ENCODE data around the gene CACNA1C. TPM values are rescaled to one million over a fixed set of nuclear protein-coding genes. Genes with fewer than 3 reads are reported as not detected.

Gene CACNA1C
- total RNA-seq, 1 donor from 2014 or later: 1.3 TPM

- Histone ChIP-seq H3K36me3 (ENCODE audit: control insufficient read depth, insufficient read depth, low read length) (no peaks in the 10 kb centered on the region), H3K4me3 (ENCODE audit: low read depth, low read length) (no peak overlapping the region), H3K27me3 (ENCODE audit: control insufficient read depth, insufficient read depth, low read length) (peaks cover 24% of the 10 kb centered on the region)
- no peak for DNase-seq (ENCODE audit: low read depth)
- TF ChIP-seq, protein P1, sequence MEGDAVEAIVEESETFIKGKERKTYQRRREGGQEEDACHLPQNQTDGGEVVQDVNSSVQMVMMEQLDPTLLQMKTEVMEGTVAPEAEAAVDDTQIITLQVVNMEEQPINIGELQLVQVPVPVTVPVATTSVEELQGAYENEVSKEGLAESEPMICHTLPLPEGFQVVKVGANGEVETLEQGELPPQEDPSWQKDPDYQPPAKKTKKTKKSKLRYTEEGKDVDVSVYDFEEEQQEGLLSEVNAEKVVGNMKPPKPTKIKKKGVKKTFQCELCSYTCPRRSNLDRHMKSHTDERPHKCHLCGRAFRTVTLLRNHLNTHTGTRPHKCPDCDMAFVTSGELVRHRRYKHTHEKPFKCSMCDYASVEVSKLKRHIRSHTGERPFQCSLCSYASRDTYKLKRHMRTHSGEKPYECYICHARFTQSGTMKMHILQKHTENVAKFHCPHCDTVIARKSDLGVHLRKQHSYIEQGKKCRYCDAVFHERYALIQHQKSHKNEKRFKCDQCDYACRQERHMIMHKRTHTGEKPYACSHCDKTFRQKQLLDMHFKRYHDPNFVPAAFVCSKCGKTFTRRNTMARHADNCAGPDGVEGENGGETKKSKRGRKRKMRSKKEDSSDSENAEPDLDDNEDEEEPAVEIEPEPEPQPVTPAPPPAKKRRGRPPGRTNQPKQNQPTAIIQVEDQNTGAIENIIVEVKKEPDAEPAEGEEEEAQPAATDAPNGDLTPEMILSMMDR (IDR thresholded peaks at IDR 0.05; ENCODE audit: insufficient read depth, low read length, poor library complexity, severe bottlenecking): no peak
Observed at GRCh38 chr12:2029851-2030250, 22.9 kb upstream of the CACNA1C start.

- Histone ChIP-seq H3K36me3 (ENCODE audit: control insufficient read depth, insufficient read depth, low read length) (no peaks in the 10 kb centered on the region), H3K27me3 (ENCODE audit: control insufficient read depth, insufficient read depth, low read length) (peaks cover 31% of the 10 kb centered on the region), H3K4me3 (ENCODE audit: low read depth, low read length) (no peak overlapping the region)
- TF ChIP-seq, protein P1 (IDR thresholded peaks at IDR 0.05; ENCODE audit: insufficient read depth, low read length, poor library complexity, severe bottlenecking): no peak
- no peak for DNase-seq (ENCODE audit: low read depth)
Observed at GRCh38 chr12:2032506-2032905, 20.3 kb upstream of the CACNA1C start.

- peak overlapping the region; percentile 19 for H3K4me3 ChIP-seq (ENCODE audit: low read depth, low read length)
- TF ChIP-seq, protein P1 (IDR thresholded peaks at IDR 0.05; ENCODE audit: insufficient read depth, low read length, poor library complexity, severe bottlenecking): peak; percentile 68
- peak; percentile 9 for DNase-seq (ENCODE audit: low read depth)
- H3K27me3 ChIP-seq (ENCODE audit: control insufficient read depth, insufficient read depth, low read length): peaks cover 34% of the 10 kb centered on the region
- H3K36me3 ChIP-seq (ENCODE audit: control insufficient read depth, insufficient read depth, low read length): no peaks in the 10 kb centered on the region
Observed at GRCh38 chr12:2034633-2035430, 18.0 kb upstream of the CACNA1C start.

DNA sequence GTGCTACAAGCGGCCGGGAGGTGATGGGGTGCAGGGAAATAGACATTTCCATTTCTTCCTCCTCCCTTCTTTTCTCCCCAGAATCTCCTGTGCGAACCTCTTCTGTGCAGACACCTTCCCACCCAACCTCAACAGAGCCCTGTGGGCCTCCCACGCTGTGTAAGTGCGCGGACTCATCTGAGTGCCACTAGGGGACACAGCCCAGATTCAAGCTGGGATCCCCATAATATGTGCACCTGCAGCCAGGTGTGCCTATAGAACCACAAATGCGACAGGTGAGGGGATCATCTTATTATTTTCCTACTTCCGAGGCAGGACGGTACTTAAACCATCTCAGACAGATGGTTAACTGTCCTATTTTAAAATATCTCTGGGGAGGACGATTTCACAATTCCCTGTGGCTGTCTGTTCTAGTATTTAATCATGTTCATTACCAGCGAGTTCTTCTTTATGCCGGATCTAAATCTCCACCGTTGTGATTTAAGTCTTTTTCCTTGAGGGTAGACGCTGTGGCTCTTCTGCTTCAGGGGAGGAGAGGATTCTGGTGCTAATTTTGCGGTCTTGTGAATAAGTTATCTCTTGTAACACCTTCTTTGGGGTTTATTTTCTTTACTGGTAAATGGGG is 17.2 kb upstream of the CACNA1C start:
- no peak for DNase-seq (ENCODE audit: low read depth)
- H3K36me3 ChIP-seq (ENCODE audit: control insufficient read depth, insufficient read depth, low read length): no peaks in the 10 kb centered on the region
- TF ChIP-seq, protein P1 (IDR thresholded peaks at IDR 0.05; ENCODE audit: insufficient read depth, low read length, poor library complexity, severe bottlenecking): no peak
- peaks cover 35% of the 10 kb centered on the region for H3K27me3 ChIP-seq (ENCODE audit: control insufficient read depth, insufficient read depth, low read length)
- no peak overlapping the region for H3K4me3 ChIP-seq (ENCODE audit: low read depth, low read length)

- H3K36me3 ChIP-seq (ENCODE audit: control insufficient read depth, insufficient read depth, low read length): no peaks in the 10 kb centered on the region
- no peak for DNase-seq (ENCODE audit: low read depth)
- no peak overlapping the region for H3K4me3 ChIP-seq (ENCODE audit: low read depth, low read length)
- H3K27me3 ChIP-seq (ENCODE audit: control insufficient read depth, insufficient read depth, low read length): peaks cover 23% of the 10 kb centered on the region
- TF ChIP-seq, protein P1 (IDR thresholded peaks at IDR 0.05; ENCODE audit: insufficient read depth, low read length, poor library complexity, severe bottlenecking): no peak
Observed at GRCh38 chr12:2039034-2039433, 13.8 kb upstream of the CACNA1C start.

Data from kidney epithelial cell (primary cell).